ENCODE measurements around the gene PAPSS2. TPM values are rescaled to one million over a fixed set of nuclear protein-coding genes. Genes with fewer than 3 reads are reported as not detected.

Gene PAPSS2
- total RNA-seq, 1 experiment from 2014 or later, result 24.5 TPM

GRCh38 chr10:87639493-87639892, 20.2 kb upstream of the PAPSS2 start:
- H3K36me3 Mint-ChIP-seq (ENCODE audit: insufficient read depth in 1 of 3, low read depth in 3 of 3), result peaks cover 0 to 3% (median 0%) of the 10 kb centered on the region in 3 experiments; a peak in 2 of 7 replicates
- H2BK5ac ChIP-seq (ENCODE audit: insufficient read length, low read length), result no peak overlapping the region
- no peak overlapping the region for H2AFZ ChIP-seq (ENCODE audit: low read length)
- H4K20me1 ChIP-seq (ENCODE audit: control insufficient read depth, insufficient read depth, insufficient read length), result no peaks in the 10 kb centered on the region
- no peak overlapping the region for H3K56ac ChIP-seq (ENCODE audit: insufficient read length, low read depth, low read length)
- H2BK120ac ChIP-seq (ENCODE audit: low read depth, low read length, poor library complexity, severe bottlenecking), result no peak overlapping the region
- H3K23me2 ChIP-seq (ENCODE audit: insufficient read length, low read depth, low read length, poor library complexity, severe bottlenecking), result no peaks in the 10 kb centered on the region
- H3K9me3 ChIP-seq (ENCODE audit: control insufficient read depth, low read depth, low read length), result no peaks in the 10 kb centered on the region
- no peak overlapping the region for H2BK20ac ChIP-seq (ENCODE audit: low read depth, low read length, poor library complexity, severe bottlenecking)
- peaks cover 5% of the 10 kb centered on the region for H3K27me3 Mint-ChIP-seq (ENCODE audit: low read depth)
- no peak overlapping the region for H3K4me2 ChIP-seq (ENCODE audit: insufficient read depth, insufficient read length, low read length)
- no peak overlapping the region for H2BK12ac ChIP-seq (ENCODE audit: insufficient read length, low read depth, low read length)
- H2AK5ac ChIP-seq (ENCODE audit: insufficient read length, low read length), result no peak overlapping the region
- no peak overlapping the region for H3K14ac ChIP-seq (ENCODE audit: insufficient read depth, low read length)
- no peak overlapping the region for H3K4me3 Mint-ChIP-seq
- H3K27ac ChIP-seq (ENCODE audit: insufficient read length, low read depth, low read length), result no peak overlapping the region
- no peaks in the 10 kb centered on the region; a peak in 1 of 5 replicates for H3K9me3 Mint-ChIP-seq
- H3K4ac ChIP-seq (ENCODE audit: low read depth, low read length), result no peak overlapping the region
- H3T11ph ChIP-seq (ENCODE audit: low read length), result no peak overlapping the region
- no peak overlapping the region for H3K18ac ChIP-seq (ENCODE audit: insufficient read length, low read depth, low read length)
- no peak for TF ChIP-seq CTCF (conservative IDR thresholded peaks at IDR 0.05)
- H3K79me2 ChIP-seq (ENCODE audit: insufficient read depth, low read length), result no peaks in the 10 kb centered on the region
- no peak overlapping the region for H4K91ac ChIP-seq (ENCODE audit: insufficient read length, low read depth, low read length)
- H3K79me1 ChIP-seq (ENCODE audit: insufficient read depth, low read depth, low read length, poor library complexity, severe bottlenecking), result no peaks in the 10 kb centered on the region
- H3K27ac Mint-ChIP-seq, result 0 out of 7 replicates have a peak overlapping the region, but pooled peaks of 1 of the 3 experiments have one; percentile 11
- no peak overlapping the region for H4K8ac ChIP-seq (replicated peaks; ENCODE audit: insufficient read length, low read depth, low read length)
- no CpG with 5 or more reads among the region's 3 CpGs for WGBS (ENCODE audit: extremely low coverage, insufficient read length, low lambda C conversion rate)
- no peaks in the 10 kb centered on the region for H3K27me3 ChIP-seq (ENCODE audit: insufficient read depth, low read length)
- H3K23ac ChIP-seq (ENCODE audit: insufficient read length, low read depth, low read length), result no peak overlapping the region
- no peaks in the 10 kb centered on the region for H3K4me1 ChIP-seq (ENCODE audit: insufficient read depth, low read length)
- no peak overlapping the region for H4K5ac ChIP-seq (ENCODE audit: insufficient read length, low read depth, low read length)
- peaks cover 16 to 18% of the 10 kb centered on the region in 2 experiments for H3K4me1 Mint-ChIP-seq
- DNase-seq, result no peak
- H2BK15ac ChIP-seq (ENCODE audit: low read depth, low read length), result no peak overlapping the region
- no peak overlapping the region for H3K9ac ChIP-seq (ENCODE audit: extremely low read depth, insufficient read length, low read length)

Measured in H9 (cell line).